ENCODE results near the gene KIAA0319L.

DNA sequence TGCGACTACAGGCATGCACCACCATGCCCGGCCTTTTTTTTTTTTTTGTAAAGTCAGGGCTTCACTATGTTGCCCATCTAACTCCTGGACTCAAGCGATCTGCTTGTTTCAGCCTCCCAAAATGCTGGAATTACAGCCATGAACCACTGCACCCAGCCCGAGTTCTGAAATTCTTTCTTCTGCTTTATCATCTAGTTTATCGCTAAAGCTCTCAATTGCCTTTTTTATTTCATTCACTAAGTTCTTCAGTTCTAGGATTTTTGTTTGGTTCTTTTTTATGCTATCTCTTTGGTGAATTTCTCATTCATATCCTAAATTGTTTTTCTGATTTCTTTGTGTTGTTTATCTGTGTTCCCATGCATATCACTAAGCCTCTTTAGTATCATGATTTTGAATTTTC lies 27.0 kb downstream of the KIAA0319L start:
- TF ChIP-seq, protein P1, sequence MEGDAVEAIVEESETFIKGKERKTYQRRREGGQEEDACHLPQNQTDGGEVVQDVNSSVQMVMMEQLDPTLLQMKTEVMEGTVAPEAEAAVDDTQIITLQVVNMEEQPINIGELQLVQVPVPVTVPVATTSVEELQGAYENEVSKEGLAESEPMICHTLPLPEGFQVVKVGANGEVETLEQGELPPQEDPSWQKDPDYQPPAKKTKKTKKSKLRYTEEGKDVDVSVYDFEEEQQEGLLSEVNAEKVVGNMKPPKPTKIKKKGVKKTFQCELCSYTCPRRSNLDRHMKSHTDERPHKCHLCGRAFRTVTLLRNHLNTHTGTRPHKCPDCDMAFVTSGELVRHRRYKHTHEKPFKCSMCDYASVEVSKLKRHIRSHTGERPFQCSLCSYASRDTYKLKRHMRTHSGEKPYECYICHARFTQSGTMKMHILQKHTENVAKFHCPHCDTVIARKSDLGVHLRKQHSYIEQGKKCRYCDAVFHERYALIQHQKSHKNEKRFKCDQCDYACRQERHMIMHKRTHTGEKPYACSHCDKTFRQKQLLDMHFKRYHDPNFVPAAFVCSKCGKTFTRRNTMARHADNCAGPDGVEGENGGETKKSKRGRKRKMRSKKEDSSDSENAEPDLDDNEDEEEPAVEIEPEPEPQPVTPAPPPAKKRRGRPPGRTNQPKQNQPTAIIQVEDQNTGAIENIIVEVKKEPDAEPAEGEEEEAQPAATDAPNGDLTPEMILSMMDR (IDR thresholded peaks at IDR 0.05): no peak
- TF ChIP-seq POLR2A (IDR thresholded peaks at IDR 0.05): no peak
- TF ChIP-seq EP300 (IDR thresholded peaks at IDR 0.05): no peak
